ENCODE results near the gene BCAR3. TPM values are rescaled to one million over a fixed set of nuclear protein-coding genes. Genes with fewer than 3 reads are reported as not detected.
"Not testable (repeated sequence)": the region's sequence is repeated elsewhere in the genome, so short reads cannot be mapped to it uniquely, and the experiment has no call there.

BCAR3 gene
- total RNA-seq, 6 donors from 2014 or later = 26.3 to 48.8 (median 31.9) TPM

DNA sequence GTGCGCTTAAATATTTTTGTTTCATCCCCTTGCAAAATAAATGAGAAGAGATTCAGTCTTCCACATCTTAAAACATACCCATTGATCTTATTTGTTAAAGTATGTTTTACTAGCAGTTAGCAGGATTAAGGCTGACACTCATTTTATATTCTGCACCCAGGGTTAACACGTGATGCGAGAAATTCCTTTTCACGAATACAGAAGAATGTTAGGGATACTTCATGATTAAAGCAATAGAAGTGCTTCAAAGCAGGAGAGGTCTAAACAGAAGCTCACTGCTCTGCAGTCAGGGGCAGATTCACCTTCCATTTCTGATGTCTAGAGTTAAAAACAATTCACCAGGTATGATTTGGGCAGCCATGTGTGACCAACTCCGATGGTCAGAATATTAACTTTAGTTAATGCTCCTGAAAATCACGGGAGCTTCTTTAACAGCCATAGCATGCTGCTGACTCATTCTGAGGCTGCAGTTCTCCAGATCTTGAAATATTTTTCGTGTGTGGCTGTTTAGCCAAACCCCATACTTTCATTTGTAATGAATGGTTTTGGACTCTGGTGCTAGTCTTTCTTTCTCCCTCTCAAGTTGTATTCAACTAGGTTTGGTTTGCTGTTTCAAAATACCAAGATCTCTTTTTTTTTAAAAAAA is 19.7 kb downstream of the BCAR3 start:
- Histone ChIP-seq H3K27me3 (no peaks in the 10 kb centered on the region), H3K4me3 (no peak overlapping the region), H3K27ac (peak overlapping the region; percentile 26 to 68 (median 53)), H3K36me3 (peaks cover 0 to 14% (median 2%) of the 10 kb centered on the region in 4 donors), H3K9me3 (no peaks in the 10 kb centered on the region), H3K4me1 (peaks cover 26 to 43% (median 37%) of the 10 kb centered on the region in 4 donors)
- TF ChIP-seq, protein P1, sequence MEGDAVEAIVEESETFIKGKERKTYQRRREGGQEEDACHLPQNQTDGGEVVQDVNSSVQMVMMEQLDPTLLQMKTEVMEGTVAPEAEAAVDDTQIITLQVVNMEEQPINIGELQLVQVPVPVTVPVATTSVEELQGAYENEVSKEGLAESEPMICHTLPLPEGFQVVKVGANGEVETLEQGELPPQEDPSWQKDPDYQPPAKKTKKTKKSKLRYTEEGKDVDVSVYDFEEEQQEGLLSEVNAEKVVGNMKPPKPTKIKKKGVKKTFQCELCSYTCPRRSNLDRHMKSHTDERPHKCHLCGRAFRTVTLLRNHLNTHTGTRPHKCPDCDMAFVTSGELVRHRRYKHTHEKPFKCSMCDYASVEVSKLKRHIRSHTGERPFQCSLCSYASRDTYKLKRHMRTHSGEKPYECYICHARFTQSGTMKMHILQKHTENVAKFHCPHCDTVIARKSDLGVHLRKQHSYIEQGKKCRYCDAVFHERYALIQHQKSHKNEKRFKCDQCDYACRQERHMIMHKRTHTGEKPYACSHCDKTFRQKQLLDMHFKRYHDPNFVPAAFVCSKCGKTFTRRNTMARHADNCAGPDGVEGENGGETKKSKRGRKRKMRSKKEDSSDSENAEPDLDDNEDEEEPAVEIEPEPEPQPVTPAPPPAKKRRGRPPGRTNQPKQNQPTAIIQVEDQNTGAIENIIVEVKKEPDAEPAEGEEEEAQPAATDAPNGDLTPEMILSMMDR (IDR thresholded peaks at IDR 0.05) = no peak
- no peak for TF ChIP-seq EP300 (IDR thresholded peaks at IDR 0.05)
- 52 to 70% methylated on average over 7 of the region's 7 CpGs for WGBS, 2 donors
- no peak for DNase-seq
- peak in 1 of 2 donors; percentile 55 for ATAC-seq (ENCODE audit: low FRiP score in 2 of 2)

DNA sequence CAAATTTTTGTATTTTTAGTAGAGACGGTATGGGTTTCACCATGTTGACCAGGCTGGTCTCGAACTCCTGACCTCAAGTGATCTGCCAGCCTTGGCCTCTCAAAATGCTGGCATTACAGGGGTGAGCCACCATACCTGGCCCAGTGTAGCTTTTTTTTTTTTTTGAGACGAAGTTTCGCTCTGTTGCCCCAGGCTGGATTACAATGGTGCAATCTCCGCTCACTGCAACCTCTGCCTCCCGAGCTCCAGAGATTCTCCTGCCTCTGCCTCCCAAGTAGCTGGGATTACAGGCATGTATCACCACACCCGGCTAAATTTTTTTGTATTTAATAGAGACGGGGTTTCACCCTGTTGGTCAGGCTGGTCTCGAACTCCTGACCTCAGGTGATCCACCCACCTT is 20.3 kb downstream of the BCAR3 start:
- H3K4me1 ChIP-seq = peaks cover 26 to 40% (median 36%) of the 10 kb centered on the region in 4 donors
- H3K4me3 ChIP-seq; H3K9me3 ChIP-seq; H3K27me3 ChIP-seq; ATAC-seq (ENCODE audit: low FRiP score in 2 of 2); DNase-seq: not testable (repeated sequence)
- WGBS, 2 donors = 94 to 97% methylated on average over 9 of the region's 9 CpGs
- H3K36me3 ChIP-seq = peaks cover 0 to 13% (median 2%) of the 10 kb centered on the region in 4 donors
- peak overlapping the region in 1 of 4 donors; percentile 61 for H3K27ac ChIP-seq

DNA sequence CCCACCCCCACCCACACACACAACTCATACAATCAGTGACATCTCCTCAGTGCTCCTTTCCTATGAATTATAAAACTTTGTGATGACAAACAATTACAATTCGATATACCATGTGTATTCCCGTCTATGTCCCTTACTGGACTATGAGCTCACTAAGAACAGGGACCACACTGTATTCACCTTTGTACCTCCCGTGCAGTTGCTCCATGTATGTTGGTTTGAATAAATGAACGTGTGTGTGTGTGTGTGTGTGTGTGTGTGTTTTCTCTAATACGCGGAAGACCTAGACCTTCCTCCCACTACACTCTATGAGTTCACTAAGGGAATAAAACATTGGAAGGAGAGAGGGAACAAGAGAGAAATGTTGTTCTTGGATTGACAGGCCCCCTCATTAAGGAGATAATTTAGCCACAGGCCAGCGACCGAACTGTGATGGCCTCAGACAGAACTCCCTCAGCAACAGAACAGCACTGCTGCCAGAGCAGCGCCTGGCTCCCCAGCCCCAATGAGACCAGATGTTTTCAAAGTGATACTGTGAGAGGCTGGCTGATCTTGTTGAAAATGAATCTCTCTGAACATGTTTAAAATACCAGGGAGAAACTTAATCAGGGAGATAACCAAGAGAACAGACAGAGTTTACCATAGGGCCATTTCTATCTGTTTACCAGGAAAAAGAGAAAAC is 21.7 kb downstream of the BCAR3 start:
- WGBS, 2 donors = 90 to 91% methylated on average over 9 of the region's 9 CpGs
- no peak for DNase-seq
- TF ChIP-seq EP300 (IDR thresholded peaks at IDR 0.05) (no peak), POLR2A (IDR thresholded peaks at IDR 0.05) (no peak), POLR2AphosphoS5 (IDR thresholded peaks at IDR 0.05) (no peak)
- TF ChIP-seq, protein P1 (IDR thresholded peaks at IDR 0.05) = no peak
- Histone ChIP-seq H3K4me3 (no peak overlapping the region), H3K36me3 (peaks cover 0 to 13% (median 2%) of the 10 kb centered on the region in 4 donors), H3K4me1 (peaks cover 16 to 30% (median 27%) of the 10 kb centered on the region in 4 donors), H3K27ac (peak overlapping the region in 1 of 4 donors; percentile 5), H3K27me3 (no peaks in the 10 kb centered on the region), H3K9me3 (no peaks in the 10 kb centered on the region)
- peak in 1 of 2 donors; percentile 34 for ATAC-seq (ENCODE audit: low FRiP score in 2 of 2)

DNA sequence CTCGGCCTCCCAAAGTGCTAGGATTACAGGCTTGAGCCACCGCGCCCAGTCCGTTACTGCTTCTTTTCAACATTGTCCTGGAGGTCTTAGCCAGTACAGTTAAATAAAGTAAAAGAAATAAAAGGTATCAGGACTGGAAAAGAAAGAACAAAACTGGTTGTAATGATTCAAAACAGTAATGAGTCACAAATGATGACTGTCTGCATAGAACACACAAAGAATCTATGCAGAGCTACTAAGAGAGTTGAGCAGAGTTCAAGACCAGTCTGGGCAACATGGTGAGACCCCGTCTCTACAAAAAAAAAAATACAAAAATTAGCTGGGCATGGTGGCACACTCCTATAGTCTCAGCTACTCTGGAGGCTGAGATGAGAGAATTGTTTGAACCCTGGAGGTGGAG is 23.4 kb downstream of the BCAR3 start:
- ATAC-seq (ENCODE audit: low FRiP score in 2 of 2) (no peak), DNase-seq (no peak)
- no peak for TF ChIP-seq POLR2AphosphoS5 (IDR thresholded peaks at IDR 0.05)
- TF ChIP-seq, protein P1 (IDR thresholded peaks at IDR 0.05) = no peak
- TF ChIP-seq EP300 (IDR thresholded peaks at IDR 0.05) = no peak
- TF ChIP-seq POLR2A (IDR thresholded peaks at IDR 0.05) = no peak
- H3K4me3 ChIP-seq = no peak overlapping the region
- 96 to 97% methylated on average over 5 of the region's 5 CpGs for WGBS, 2 donors
- peaks cover 10 to 17% (median 14%) of the 10 kb centered on the region in 4 donors for H3K4me1 ChIP-seq
- H3K27ac ChIP-seq = no peak overlapping the region
- no peaks in the 10 kb centered on the region for H3K27me3 ChIP-seq
- no peaks in the 10 kb centered on the region for H3K9me3 ChIP-seq
- H3K36me3 ChIP-seq = peaks cover 0 to 19% (median 2%) of the 10 kb centered on the region in 4 donors

DNA sequence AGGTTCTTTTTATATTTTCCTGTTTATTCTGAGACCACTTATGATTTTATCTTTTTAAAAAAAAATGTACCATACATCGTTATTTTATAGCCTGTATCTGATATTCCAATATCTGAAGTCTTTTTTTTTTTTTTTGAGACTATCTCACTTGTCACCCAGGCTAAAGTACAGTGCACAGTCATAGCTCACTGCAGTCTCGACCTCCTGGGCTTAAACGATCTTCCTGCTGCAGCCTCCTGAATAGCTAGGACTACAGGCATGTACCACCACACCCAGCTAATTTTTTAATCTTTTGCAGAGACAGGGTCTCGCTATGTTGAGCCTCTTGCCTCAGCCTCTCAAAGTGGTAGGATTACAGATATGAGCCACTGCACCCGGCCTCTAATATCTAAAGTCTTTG is 25.1 kb downstream of the BCAR3 start:
- Histone ChIP-seq H3K27me3 (no peaks in the 10 kb centered on the region), H3K27ac (no peak overlapping the region), H3K4me1 (peaks cover 6 to 17% (median 9%) of the 10 kb centered on the region in 4 donors), H3K36me3 (peaks cover 0 to 21% (median 2%) of the 10 kb centered on the region in 4 donors), H3K9me3 (no peaks in the 10 kb centered on the region), H3K4me3 (no peak overlapping the region)
- ATAC-seq (ENCODE audit: low FRiP score in 2 of 2) (no peak), DNase-seq (no peak)
- TF ChIP-seq EP300 (IDR thresholded peaks at IDR 0.05) (no peak), POLR2A (IDR thresholded peaks at IDR 0.05) (no peak), POLR2AphosphoS5 (IDR thresholded peaks at IDR 0.05) (no peak)
- TF ChIP-seq, protein P1 (IDR thresholded peaks at IDR 0.05) = no peak
- 89 to 90% methylated on average over 5 of the region's 5 CpGs for WGBS, 2 donors
